ENCODE measurements around the gene ZNF668.

- peak; percentile 93 for TF ChIP-seq POLR2A (IDR thresholded peaks at IDR 0.05)
- TF ChIP-seq, protein P1, sequence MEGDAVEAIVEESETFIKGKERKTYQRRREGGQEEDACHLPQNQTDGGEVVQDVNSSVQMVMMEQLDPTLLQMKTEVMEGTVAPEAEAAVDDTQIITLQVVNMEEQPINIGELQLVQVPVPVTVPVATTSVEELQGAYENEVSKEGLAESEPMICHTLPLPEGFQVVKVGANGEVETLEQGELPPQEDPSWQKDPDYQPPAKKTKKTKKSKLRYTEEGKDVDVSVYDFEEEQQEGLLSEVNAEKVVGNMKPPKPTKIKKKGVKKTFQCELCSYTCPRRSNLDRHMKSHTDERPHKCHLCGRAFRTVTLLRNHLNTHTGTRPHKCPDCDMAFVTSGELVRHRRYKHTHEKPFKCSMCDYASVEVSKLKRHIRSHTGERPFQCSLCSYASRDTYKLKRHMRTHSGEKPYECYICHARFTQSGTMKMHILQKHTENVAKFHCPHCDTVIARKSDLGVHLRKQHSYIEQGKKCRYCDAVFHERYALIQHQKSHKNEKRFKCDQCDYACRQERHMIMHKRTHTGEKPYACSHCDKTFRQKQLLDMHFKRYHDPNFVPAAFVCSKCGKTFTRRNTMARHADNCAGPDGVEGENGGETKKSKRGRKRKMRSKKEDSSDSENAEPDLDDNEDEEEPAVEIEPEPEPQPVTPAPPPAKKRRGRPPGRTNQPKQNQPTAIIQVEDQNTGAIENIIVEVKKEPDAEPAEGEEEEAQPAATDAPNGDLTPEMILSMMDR (IDR thresholded peaks at IDR 0.05), result no peak
Observed at GRCh38 chr16:31117384-31118222, 43.6 kb upstream of the ZNF668 start, which contains the start of gene KAT8.
